Glutamatergic neuron (in vitro differentiated cells): ENCODE results near the gene UBTD2. TPM values are rescaled to one million over a fixed set of nuclear protein-coding genes. Genes with fewer than 3 reads are reported as not detected.
A peak's percentile ranks its signal among the peaks of the same experiment; 100 is the strongest.

Experiments used
- DNase-seq: peaks from one replicate; pipeline ENCODE4 v3.0.0; 2022
- H3K27ac Mint-ChIP-seq: one replicate; pipeline ENCODE4 v1.8.0; 2020; ENCODE audit warnings: mild to moderate bottlenecking, mixed read lengths, inconsistent platforms; ENCODE audit not compliant: unreplicated experiment
- H3K27me3 Mint-ChIP-seq: one replicate; pipeline ENCODE4 v1.8.0; 2020; ENCODE audit warnings: mild to moderate bottlenecking, moderate library complexity, mixed read lengths, inconsistent platforms; ENCODE audit not compliant: unreplicated experiment
- H3K36me3 Mint-ChIP-seq: one replicate; pipeline ENCODE4 v1.8.0; 2020; ENCODE audit warnings: mild to moderate bottlenecking, mixed read lengths, inconsistent platforms; ENCODE audit not compliant: unreplicated experiment
- H3K4me1 Mint-ChIP-seq: one replicate; pipeline ENCODE4 v1.8.0; 2020; ENCODE audit warnings: mild to moderate bottlenecking, low read depth, mixed read lengths, inconsistent platforms; ENCODE audit not compliant: unreplicated experiment
- H3K4me3 Mint-ChIP-seq: one replicate; pipeline ENCODE4 v1.8.0; 2020; ENCODE audit warnings: mild to moderate bottlenecking, mixed read lengths, inconsistent platforms; ENCODE audit not compliant: unreplicated experiment
- H3K9me3 Mint-ChIP-seq: one replicate; pipeline ENCODE4 v1.8.0; 2020; ENCODE audit warnings: mild to moderate bottlenecking, moderate library complexity, mixed read lengths, inconsistent platforms; ENCODE audit not compliant: unreplicated experiment
- total RNA-seq: library from RNA; stranded (reverse); fragmentation: NEBNext Ultra II Directional; extraction: Animal tissue kit (Norgen Biotek cat#: 25700); gene quantifications from one replicate; pipeline ENCODE4 v1.2.1, GENCODE V29; 2021; ENCODE audit not compliant: unreplicated experiment
- TF ChIP-seq, protein P1 (sequence below): fragments of 200-600 bp; sonication (generic); IDR thresholded peaks from one replicate; pipeline ENCODE4 v1.5.0; 2021; ENCODE audit not compliant: partially characterized antibody, unreplicated experiment

The UBTD2 gene
- total RNA-seq, 1 donor from 2014 or later: 68.1 TPM

DNA sequence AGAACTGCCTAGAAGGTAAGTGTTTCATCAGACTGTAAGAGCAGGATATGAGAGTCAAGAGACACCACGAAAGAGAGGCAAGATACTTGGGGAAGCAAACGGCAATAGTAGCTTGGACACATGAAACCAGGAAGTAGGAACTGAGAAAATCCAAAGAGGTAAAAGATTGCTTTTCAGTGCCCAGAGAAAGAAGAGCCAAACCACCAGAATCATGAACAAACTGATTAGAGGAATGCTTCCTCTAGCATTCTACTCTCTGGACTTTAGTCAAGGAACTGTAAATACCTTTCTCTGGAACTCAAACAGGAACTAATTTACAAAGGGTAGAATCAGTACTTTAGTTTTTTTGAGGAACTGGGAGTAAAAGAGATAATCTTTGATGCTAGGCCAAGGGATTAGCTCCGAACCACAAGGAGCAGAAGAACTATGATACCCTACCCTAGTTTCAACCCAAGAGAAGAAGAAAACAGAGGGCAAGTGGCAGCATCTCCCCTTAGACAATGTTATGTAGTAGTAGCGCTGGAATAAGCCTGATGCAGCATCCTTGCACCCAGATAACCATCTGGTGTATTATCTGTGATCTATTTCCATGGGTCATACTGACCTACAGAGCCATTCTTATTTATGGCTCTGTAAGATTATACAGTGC is 48.3 kb downstream of the UBTD2 start:
- peaks cover 18% of the 10 kb centered on the region for H3K4me1 Mint-ChIP-seq
- H3K9me3 Mint-ChIP-seq: no peaks in the 10 kb centered on the region
- no peak for DNase-seq
- H3K36me3 Mint-ChIP-seq: no peaks in the 10 kb centered on the region
- peak overlapping the region; percentile 23 for H3K4me3 Mint-ChIP-seq
- no peaks in the 10 kb centered on the region for H3K27me3 Mint-ChIP-seq
- TF ChIP-seq, protein P1, sequence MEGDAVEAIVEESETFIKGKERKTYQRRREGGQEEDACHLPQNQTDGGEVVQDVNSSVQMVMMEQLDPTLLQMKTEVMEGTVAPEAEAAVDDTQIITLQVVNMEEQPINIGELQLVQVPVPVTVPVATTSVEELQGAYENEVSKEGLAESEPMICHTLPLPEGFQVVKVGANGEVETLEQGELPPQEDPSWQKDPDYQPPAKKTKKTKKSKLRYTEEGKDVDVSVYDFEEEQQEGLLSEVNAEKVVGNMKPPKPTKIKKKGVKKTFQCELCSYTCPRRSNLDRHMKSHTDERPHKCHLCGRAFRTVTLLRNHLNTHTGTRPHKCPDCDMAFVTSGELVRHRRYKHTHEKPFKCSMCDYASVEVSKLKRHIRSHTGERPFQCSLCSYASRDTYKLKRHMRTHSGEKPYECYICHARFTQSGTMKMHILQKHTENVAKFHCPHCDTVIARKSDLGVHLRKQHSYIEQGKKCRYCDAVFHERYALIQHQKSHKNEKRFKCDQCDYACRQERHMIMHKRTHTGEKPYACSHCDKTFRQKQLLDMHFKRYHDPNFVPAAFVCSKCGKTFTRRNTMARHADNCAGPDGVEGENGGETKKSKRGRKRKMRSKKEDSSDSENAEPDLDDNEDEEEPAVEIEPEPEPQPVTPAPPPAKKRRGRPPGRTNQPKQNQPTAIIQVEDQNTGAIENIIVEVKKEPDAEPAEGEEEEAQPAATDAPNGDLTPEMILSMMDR: no peak
- H3K27ac Mint-ChIP-seq: peak overlapping the region; percentile 18

- Mint-ChIP-seq H3K27ac (no peak overlapping the region), H3K27me3 (no peaks in the 10 kb centered on the region), H3K4me3 (no peak overlapping the region), H3K36me3 (no peaks in the 10 kb centered on the region), H3K4me1 (peaks cover 17% of the 10 kb centered on the region), H3K9me3 (no peaks in the 10 kb centered on the region)
- TF ChIP-seq, protein P1: no peak
- no peak for DNase-seq
Observed at GRCh38 chr5:172234031-172234430, 49.5 kb downstream of the UBTD2 start.

DNA sequence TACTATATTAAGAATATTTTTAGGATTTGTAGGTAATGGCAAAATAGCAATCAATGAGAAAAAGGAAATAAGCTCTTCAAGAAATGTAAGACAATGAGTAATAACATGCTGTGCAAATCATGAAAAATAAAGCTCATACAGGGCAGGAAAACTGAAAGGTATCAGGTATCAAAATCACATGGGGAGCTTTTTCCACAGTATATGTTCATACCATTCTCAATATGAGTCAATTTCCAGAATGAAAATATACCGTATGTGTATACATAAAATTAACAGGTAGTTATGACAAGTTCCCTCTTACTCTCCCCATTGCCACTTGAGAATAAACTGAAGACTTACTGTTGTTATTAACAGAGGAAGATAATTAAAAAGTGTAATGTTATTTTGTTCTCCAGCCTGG is 53.7 kb downstream of the UBTD2 start:
- Mint-ChIP-seq H3K9me3 (peaks cover 3% of the 10 kb centered on the region), H3K4me1 (peaks cover 7% of the 10 kb centered on the region), H3K4me3 (no peak overlapping the region), H3K27ac (no peak overlapping the region), H3K36me3 (no peaks in the 10 kb centered on the region), H3K27me3 (no peaks in the 10 kb centered on the region)
- TF ChIP-seq, protein P1: no peak
- no peak for DNase-seq

DNA sequence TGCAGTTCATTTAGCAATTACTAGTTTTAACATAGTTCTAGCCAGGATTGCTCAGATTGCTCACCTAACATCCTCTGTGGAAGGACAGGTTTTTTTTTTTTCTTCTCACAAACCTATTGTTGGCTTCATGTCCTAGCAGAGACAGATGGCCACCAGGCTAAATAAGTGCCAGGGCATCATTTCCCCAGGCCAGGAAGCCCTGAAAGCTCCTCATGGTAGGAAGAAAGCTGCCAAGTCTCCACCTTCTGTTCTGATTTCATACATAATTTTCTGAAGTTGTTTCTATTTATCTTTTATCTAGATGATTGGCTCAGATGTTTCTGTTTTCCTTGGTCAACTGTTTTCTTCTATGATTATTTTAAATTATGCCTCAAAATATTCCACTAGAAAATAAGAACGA is 58.6 kb downstream of the UBTD2 start:
- DNase-seq: no peak
- H3K36me3 Mint-ChIP-seq: no peaks in the 10 kb centered on the region

More for the DNA sequence above, 58.6 kb downstream of the UBTD2 start:
- TF ChIP-seq, protein P1: no peak
- peaks cover 1% of the 10 kb centered on the region for H3K27me3 Mint-ChIP-seq
- H3K4me1 Mint-ChIP-seq: peaks cover 18% of the 10 kb centered on the region
- peaks cover 3% of the 10 kb centered on the region for H3K9me3 Mint-ChIP-seq
- H3K27ac Mint-ChIP-seq: peak overlapping the region; percentile 90
- peak overlapping the region; percentile 43 for H3K4me3 Mint-ChIP-seq
